Spleen (tissue), 7 donors: Measurements from ENCODE around the gene CFD.

Source experiments
- CTCF ChIP-seq, 11 experiments: fragments of 200-600 bp in 7 of 11; fragments of 450-650 bp in 4 of 11; sonication (generic) in 4 of 11; IDR thresholded peaks in 8 of 11; conservative IDR thresholded peaks in 3 of 11; 1 replicate in 7 of 11; 2 replicates in 4 of 11; pipeline versions ENCODE4 v1.4.0 to v1.8.0; 2016 to 2021; ENCODE audit warnings: antibody characterized with exemption in 11 of 11, inconsistent platforms in 4 of 11, mild to moderate bottlenecking in 1 of 11
- POLR2AphosphoS5 ChIP-seq, 3 donors: sonication (generic); formaldehyde crosslinking; IDR thresholded peaks; one replicate each; pipeline ENCODE4 v1.5.1; 2017; ENCODE audit warnings: antibody characterized with exemption in 3 of 3
- donor health status: DM: no; HTN: no; CAD: no; lungs with moderate emphysema.
- donor health status: DM: no; HTN: no; CAD: no.
- donor health status: DM: no; HTN: no; CAD: no.

DNA sequence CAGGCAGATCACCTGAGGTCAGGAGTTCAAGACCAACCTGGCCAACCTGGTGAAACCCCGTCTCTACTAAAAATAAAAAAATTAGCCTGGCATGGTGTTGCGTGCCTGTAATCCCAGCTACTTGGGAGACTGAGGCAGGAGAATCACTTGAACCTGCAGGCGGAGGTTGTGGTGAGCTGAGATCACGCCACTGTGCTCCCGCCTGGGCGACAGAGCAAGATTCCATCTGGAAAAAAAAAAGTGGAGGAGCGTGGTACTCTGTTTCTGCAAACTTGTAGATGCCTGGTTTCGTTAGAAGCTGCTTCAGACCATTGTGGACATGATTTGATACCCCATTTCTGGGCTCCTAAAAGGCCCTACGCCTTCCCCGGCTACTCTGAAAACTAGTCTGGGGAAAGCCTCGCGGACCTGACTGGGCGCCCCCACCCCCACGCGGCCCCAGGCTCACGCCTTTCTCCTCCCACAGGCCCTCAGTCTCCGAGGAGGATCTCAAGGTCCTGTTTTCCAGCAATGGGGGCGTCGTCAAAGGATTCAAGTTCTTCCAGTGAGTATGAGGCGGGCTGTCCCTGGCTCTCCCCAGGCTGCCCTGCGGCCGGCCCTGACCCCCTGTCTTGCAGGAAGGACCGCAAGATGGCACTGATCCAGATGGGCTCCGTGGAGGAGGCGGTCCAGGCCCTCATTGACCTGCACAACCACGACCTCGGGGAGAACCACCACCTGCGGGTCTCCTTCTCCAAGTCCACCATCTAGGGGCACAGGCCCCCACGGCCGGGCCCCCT, 49.2 kb upstream of the CFD start:
- TF ChIP-seq CTCF (IDR thresholded peaks at IDR 0.05 in 8 of 11, conservative IDR thresholded peaks at IDR 0.05 in 3 of 11) (no peak), POLR2AphosphoS5 (IDR thresholded peaks at IDR 0.05) (no peak)
